ENCODE results near the gene RPS3.

DNA sequence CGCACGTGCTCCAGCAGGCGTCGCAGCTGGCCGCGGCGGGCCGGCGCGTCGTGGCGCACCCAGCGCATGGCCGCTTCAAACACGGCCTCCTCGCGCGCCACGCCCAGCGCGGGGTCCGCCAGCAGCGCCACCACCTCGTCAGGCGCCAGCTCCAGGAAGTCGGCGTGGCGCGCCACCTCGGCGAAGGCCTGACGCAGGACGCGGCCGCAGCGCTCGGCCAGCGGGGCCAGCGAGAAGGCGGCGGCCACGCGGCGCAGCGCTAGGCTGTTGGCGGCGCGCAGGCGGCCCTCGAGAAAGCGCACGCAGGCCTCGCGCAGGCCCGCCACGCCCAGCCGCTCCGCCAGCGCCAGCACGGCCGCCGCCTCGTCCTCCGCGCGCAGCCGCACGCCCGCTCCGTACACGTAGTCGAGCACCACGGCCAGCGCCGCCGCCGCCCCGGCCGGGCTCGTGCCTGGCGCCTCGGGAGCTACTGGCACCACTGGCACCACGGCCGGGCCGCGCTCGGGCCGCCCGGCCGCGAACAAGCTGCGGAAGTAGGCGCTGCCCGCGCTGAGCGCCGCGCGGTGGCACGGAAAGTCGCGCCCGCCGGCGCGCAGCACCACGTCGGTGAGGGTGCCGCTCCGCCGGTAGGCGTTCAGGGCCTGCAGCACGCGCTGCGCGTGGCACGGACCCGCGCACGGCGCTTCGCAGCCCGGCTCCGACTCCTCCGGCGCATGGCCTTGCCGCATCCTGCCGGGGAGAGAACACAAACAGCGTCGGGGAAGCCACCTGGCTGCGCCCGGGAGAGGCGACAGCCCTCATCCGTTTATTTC, 30.8 kb downstream of the RPS3 start:
- TF ChIP-seq CTCF (IDR thresholded peaks at IDR 0.05; ENCODE audit: low read depth, low read length) (no peak), POLR2A (IDR thresholded peaks at IDR 0.05; ENCODE audit: extremely low read depth, insufficient read length) (no peak)

Measured in NB4 (cell line).